HCT116 (cell line): ENCODE measurements around the gene SYNE4. TPM values are rescaled to one million over a fixed set of nuclear protein-coding genes. Genes with fewer than 3 reads are reported as not detected.

ENCODE experiments used
- ATAC-seq: fragments of 200-7000 bp; cut with Tn5 transposase; 2 replicates; pipeline ENCODE4 v1.9.1; 2020; ENCODE audit warnings: mild to moderate bottlenecking, moderate library complexity
- BruUV-seq: library from RNA; stranded (reverse); fragments of 400-500 nt; replicated peaks from 2 replicates; lab custom pipeline; 2021; lab: Mats Ljungman, UMichigan
- CTCF ChIA-PET: fragments of 300-600 bp; sonication (Branson Sonifier 250); formaldehyde crosslinking; loops from one replicate; lab custom pipeline; 2021; ENCODE audit warnings: antibody characterized with exemption; lab: Charles Lee
- POLR2A ChIA-PET: fragments of 300-600, 350-600 bp; sonication (Branson Sonifier 250); formaldehyde crosslinking; loops from one replicate; lab custom pipeline; 2021; ENCODE audit warnings: antibody characterized with exemption; lab: Charles Lee
- RAD21 ChIA-PET, 2 experiments: fragments of 300-600 bp; sonication (Branson Sonifier 250); formaldehyde crosslinking; loops; one replicate each; lab custom pipeline; 2023; ENCODE audit warnings: low total read pairs in 2 of 2; ENCODE audit not compliant: uncharacterized antibody in 2 of 2, unreplicated experiment in 2 of 2, low non-redundant PET in 1 of 2; lab: Charles Lee
- DNase-seq: peaks from one replicate; pipeline ENCODE4 v3.0.0-alpha.2; 2010; ENCODE audit warnings: low read depth, low spot score
- H2AFZ ChIP-seq: fragments of 200-600 bp; shearing (Covaris generic), sonication (generic); 2 replicates; pipeline ENCODE4 v1.6.1; 2017; ENCODE audit warnings: low read depth, mixed run types, mixed read lengths, antibody characterized with exemption, low read length; ENCODE audit not compliant: poor library complexity, severe bottlenecking
- H3K27ac ChIP-seq: 2 replicates; pipeline ENCODE4 v1.5.1; 2012; ENCODE audit warnings: low read depth, low read length
- H3K27me3 ChIP-seq: fragments of 200-600 bp; sonication (generic); 2 replicates; pipeline ENCODE4 v1.6.1; 2016; ENCODE audit warnings: mixed run types, low read length, mixed read lengths; ENCODE audit not compliant: insufficient read depth
- H3K36me3 ChIP-seq, 2 experiments: fragments of 200-500 bp in 1 of 2; fragments of 200-600 bp in 1 of 2; sonication (Bioruptor generic) in 1 of 2; sonication (generic) in 1 of 2; 2 replicates each; pipeline versions ENCODE4 v1.5.1 to v1.6.1; 2014 to 2016; ENCODE audit warnings: low read length in 2 of 2, inconsistent platforms in 1 of 2, mixed read lengths in 1 of 2, mixed run types in 1 of 2; ENCODE audit not compliant: insufficient read depth in 2 of 2, control insufficient read depth in 1 of 2
- H3K4me1 ChIP-seq, 2 experiments: fragments of 200-600 bp in 1 of 2; sonication (generic) in 1 of 2; 2 replicates each; pipeline versions ENCODE4 v1.5.1 to v1.6.1; 2012 to 2017; ENCODE audit warnings: low read length in 2 of 2, inconsistent platforms in 1 of 2, mild to moderate bottlenecking in 1 of 2, mixed read lengths in 1 of 2, mixed run types in 1 of 2, moderate library complexity in 1 of 2; ENCODE audit not compliant: insufficient read depth in 2 of 2, control insufficient read depth in 1 of 2
- H3K4me2 ChIP-seq: fragments of 200-600 bp; sonication (generic); 2 replicates; pipeline ENCODE4 v1.6.1; 2017; ENCODE audit warnings: mixed run types, low read length, mixed read lengths
- H3K4me3 ChIP-seq, 2 experiments: fragments of 200-600 bp in 1 of 2; sonication (generic) in 1 of 2; replicated peaks in 1 of 2; 2 replicates each; pipeline ENCODE4 v1.5.1; 2011 to 2016; ENCODE audit warnings: low read length in 2 of 2, control low read depth in 1 of 2, low read depth in 1 of 2, mild to moderate bottlenecking in 1 of 2, mixed read lengths in 1 of 2, mixed run types in 1 of 2
- H3K79me2 ChIP-seq: fragments of 200-600 bp; sonication (generic); 2 replicates; pipeline ENCODE4 v1.6.1; 2017; ENCODE audit warnings: mild to moderate bottlenecking, mixed run types, low read length, moderate library complexity, mixed read lengths; ENCODE audit not compliant: insufficient read depth
- H3K9ac ChIP-seq: fragments of 200-600 bp; sonication (generic); 2 replicates; pipeline ENCODE4 v1.6.1; 2016; ENCODE audit warnings: low read length, mixed read lengths
- H3K9me2 ChIP-seq: fragments of 200-600 bp; sonication (generic), shearing (Covaris generic); 2 replicates; pipeline ENCODE4 v1.6.1; 2017; ENCODE audit warnings: mixed run types, mild to moderate bottlenecking, moderate library complexity; ENCODE audit not compliant: insufficient read depth
- H3K9me3 ChIP-seq, 2 experiments: fragments of 200-500 bp in 1 of 2; fragments of 200-600 bp in 1 of 2; sonication (Bioruptor generic) in 1 of 2; sonication (generic) in 1 of 2; 2 replicates each; pipeline ENCODE4 v1.6.1; 2014 to 2017; ENCODE audit warnings: low read length in 2 of 2, mixed read lengths in 2 of 2, inconsistent platforms in 1 of 2, low read depth in 1 of 2, mild to moderate bottlenecking in 1 of 2, mixed run types in 1 of 2, moderate library complexity in 1 of 2; ENCODE audit not compliant: control insufficient read depth in 1 of 2, insufficient read depth in 1 of 2
- H4K20me1 ChIP-seq: fragments of 200-600 bp; sonication (generic), shearing (Covaris generic); 2 replicates; pipeline ENCODE4 v1.6.1; 2017; ENCODE audit warnings: mixed run types, mild to moderate bottlenecking, moderate library complexity; ENCODE audit not compliant: insufficient read depth
- CBX3 ChIP-seq: IDR thresholded peaks from 2 replicates; pipeline ENCODE4 v1.6.1; 2012; ENCODE audit warnings: low read depth
- CEBPB ChIP-seq: IDR thresholded peaks from 2 replicates; pipeline ENCODE4 v1.6.1; 2012; ENCODE audit warnings: low read depth
- EGR1 ChIP-seq: IDR thresholded peaks from 2 replicates; pipeline ENCODE4 v1.6.1; 2012; ENCODE audit warnings: low read depth
- ELF1 ChIP-seq: IDR thresholded peaks from 2 replicates; pipeline ENCODE4 v1.6.1; 2012; ENCODE audit warnings: low read depth, borderline replicate concordance
- EZH2phosphoT487 ChIP-seq: fragments of 200-600 bp; IDR thresholded peaks from 2 replicates; pipeline ENCODE4 v1.6.1; 2018; ENCODE audit warnings: antibody characterized with exemption, borderline replicate concordance
- JUND ChIP-seq: IDR thresholded peaks from 2 replicates; pipeline ENCODE4 v1.6.1; 2012
- RAD21 ChIP-seq: IDR thresholded peaks from 2 replicates; pipeline ENCODE4 v1.6.1; 2012; ENCODE audit warnings: low read depth, mild to moderate bottlenecking
- SIN3A ChIP-seq: IDR thresholded peaks from 2 replicates; pipeline ENCODE4 v1.6.1; 2012; ENCODE audit warnings: low read depth
- SP1 ChIP-seq: IDR thresholded peaks from 2 replicates; pipeline ENCODE4 v1.6.1; 2012; ENCODE audit warnings: low read depth
- SRF ChIP-seq: IDR thresholded peaks from 2 replicates; pipeline ENCODE4 v1.6.1; 2012; ENCODE audit warnings: low read depth
- TCF7L2 ChIP-seq: IDR thresholded peaks from 2 replicates; pipeline ENCODE4 v1.7.0; 2011; ENCODE audit warnings: borderline replicate concordance, inconsistent platforms; ENCODE audit not compliant: insufficient read depth, insufficient read length; ENCODE audit errors: extremely low read depth
- YY1 ChIP-seq: IDR thresholded peaks from 2 replicates; pipeline ENCODE4 v1.6.1; 2011; ENCODE audit warnings: low read length, low read depth, moderate library complexity, mild to moderate bottlenecking; ENCODE audit not compliant: insufficient replicate concordance; ENCODE audit errors: extremely low read depth
- ZNF274 ChIP-seq: fragments of 200-500 bp; sonication (Bioruptor generic); IDR thresholded peaks from 2 replicates; pipeline ENCODE4 v1.6.1; 2014; ENCODE audit warnings: mild to moderate bottlenecking, low read depth, low read length, inconsistent platforms
- intact Hi-C: fragments of 100-400 bp; cut with micrococcal nuclease; formaldehyde crosslinking; loops from 2 replicates; pipeline ENCODE4 v1.10.0; 2022
- total RNA-seq: library from RNA; stranded (reverse); gene quantifications from one replicate; pipeline ENCODE4 v1.2.1, GENCODE V29; 2021; ENCODE audit not compliant: unreplicated experiment
- TF ChIP-seq, protein P1 (sequence below): IDR thresholded peaks from 2 replicates; pipeline ENCODE4 v1.6.1; 2012; ENCODE audit warnings: low read depth

SYNE4 gene
- total RNA-seq, 1 experiment from 2014 or later, result 27.9 TPM

DNA sequence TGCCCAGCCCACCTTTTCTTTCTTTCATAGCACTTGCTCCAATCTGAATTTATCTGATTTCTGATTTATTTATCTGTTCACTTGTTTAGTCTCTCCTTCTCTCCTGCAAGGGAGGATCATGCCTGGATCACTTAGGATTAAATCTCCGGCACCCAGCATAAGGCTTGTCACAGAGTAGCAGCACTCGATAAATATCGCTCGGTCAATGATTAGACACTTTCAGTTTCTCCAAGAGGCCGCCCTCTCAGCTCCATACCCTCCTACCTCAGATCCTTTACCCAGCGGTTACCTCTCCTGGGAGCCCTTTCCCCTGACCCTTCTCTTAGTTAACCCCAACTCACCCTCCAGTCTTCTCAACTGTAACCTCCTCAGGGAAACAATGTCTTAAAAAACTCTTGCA lies 22.7 kb upstream of the SYNE4 start:
- H3K36me3 ChIP-seq, result 0 out of 4 replicates have a peak, but pooled peaks cover 0 to 8% of the 10 kb centered on the region in 2 experiments
- H4K20me1 ChIP-seq, result no peaks in the 10 kb centered on the region
- intact Hi-C loops, result no loop called here
- no peak overlapping the region for H3K4me2 ChIP-seq
- POLR2A ChIA-PET, result no interaction called here
- DNase-seq (no peak), ATAC-seq (no peak)
- CTCF ChIA-PET, result no interaction called here
- TF ChIP-seq ZNF274, result no peak
- no peak for TF ChIP-seq EGR1
- no peak for TF ChIP-seq EZH2phosphoT487
- TF ChIP-seq SP1, result no peak
- TF ChIP-seq, protein P1, sequence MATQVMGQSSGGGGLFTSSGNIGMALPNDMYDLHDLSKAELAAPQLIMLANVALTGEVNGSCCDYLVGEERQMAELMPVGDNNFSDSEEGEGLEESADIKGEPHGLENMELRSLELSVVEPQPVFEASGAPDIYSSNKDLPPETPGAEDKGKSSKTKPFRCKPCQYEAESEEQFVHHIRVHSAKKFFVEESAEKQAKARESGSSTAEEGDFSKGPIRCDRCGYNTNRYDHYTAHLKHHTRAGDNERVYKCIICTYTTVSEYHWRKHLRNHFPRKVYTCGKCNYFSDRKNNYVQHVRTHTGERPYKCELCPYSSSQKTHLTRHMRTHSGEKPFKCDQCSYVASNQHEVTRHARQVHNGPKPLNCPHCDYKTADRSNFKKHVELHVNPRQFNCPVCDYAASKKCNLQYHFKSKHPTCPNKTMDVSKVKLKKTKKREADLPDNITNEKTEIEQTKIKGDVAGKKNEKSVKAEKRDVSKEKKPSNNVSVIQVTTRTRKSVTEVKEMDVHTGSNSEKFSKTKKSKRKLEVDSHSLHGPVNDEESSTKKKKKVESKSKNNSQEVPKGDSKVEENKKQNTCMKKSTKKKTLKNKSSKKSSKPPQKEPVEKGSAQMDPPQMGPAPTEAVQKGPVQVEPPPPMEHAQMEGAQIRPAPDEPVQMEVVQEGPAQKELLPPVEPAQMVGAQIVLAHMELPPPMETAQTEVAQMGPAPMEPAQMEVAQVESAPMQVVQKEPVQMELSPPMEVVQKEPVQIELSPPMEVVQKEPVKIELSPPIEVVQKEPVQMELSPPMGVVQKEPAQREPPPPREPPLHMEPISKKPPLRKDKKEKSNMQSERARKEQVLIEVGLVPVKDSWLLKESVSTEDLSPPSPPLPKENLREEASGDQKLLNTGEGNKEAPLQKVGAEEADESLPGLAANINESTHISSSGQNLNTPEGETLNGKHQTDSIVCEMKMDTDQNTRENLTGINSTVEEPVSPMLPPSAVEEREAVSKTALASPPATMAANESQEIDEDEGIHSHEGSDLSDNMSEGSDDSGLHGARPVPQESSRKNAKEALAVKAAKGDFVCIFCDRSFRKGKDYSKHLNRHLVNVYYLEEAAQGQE, result no peak
- TF ChIP-seq YY1, result no peak
- no peak for TF ChIP-seq TCF7L2
- TF ChIP-seq SRF, result no peak
- TF ChIP-seq JUND, result no peak
- TF ChIP-seq CEBPB, result no peak
- TF ChIP-seq ELF1, result no peak
- no peak for TF ChIP-seq RAD21
- TF ChIP-seq CBX3, result no peak
- TF ChIP-seq SIN3A, result no peak
- no peaks in the 10 kb centered on the region for H3K79me2 ChIP-seq
- no peaks in the 10 kb centered on the region for H3K9me3 ChIP-seq
- no peaks in the 10 kb centered on the region for H3K4me1 ChIP-seq
- H3K27me3 ChIP-seq, result no peaks in the 10 kb centered on the region
- no TSS peak for BruUV-seq
- no peak overlapping the region for H3K27ac ChIP-seq
- no peak overlapping the region for H2AFZ ChIP-seq
- H3K9me2 ChIP-seq, result no peaks in the 10 kb centered on the region
- no peak overlapping the region for H3K9ac ChIP-seq
- H3K4me3 ChIP-seq, result no peak overlapping the region
- RAD21 ChIA-PET, result no interaction called here
